AG09309 (cell line): ENCODE data around the gene GMFB.

Source experiments
- DNase-seq: peaks from one replicate; pipeline ENCODE4 v3.0.0-alpha.2; 2010; ENCODE audit warnings: low read depth
- H3K4me3 ChIP-seq: 2 replicates; pipeline ENCODE4 v1.5.1; 2011; ENCODE audit warnings: mild to moderate bottlenecking, low read depth, low read length, moderate library complexity; ENCODE audit not compliant: control insufficient read depth
- CTCF ChIP-seq: IDR thresholded peaks from 2 replicates; pipeline ENCODE4 v1.5.1; 2011; ENCODE audit warnings: mild to moderate bottlenecking, low read depth, low read length, inconsistent platforms; ENCODE audit not compliant: insufficient read depth, control insufficient read depth; ENCODE audit errors: missing control alignments

GMFB gene

GRCh38 chr14:54488318-54488645 is 498 bp downstream of the GMFB start:
- TF ChIP-seq CTCF: no peak
- H3K4me3 ChIP-seq: peak overlapping the region; percentile 88
- no peak for DNase-seq

GRCh38 chr14:54487771-54488170 is 1.0 kb downstream of the GMFB start:
- no peak for DNase-seq
- TF ChIP-seq CTCF: no peak
- peak overlapping the region; percentile 88 for H3K4me3 ChIP-seq

- no peak for DNase-seq
Observed at GRCh38 chr14:54486685-54487084, 2.1 kb downstream of the GMFB start.

GRCh38 chr14:54483846-54484245 is 4.9 kb downstream of the GMFB start:
- no peak for TF ChIP-seq CTCF
- no peak overlapping the region for H3K4me3 ChIP-seq
- DNase-seq: no peak

More at GRCh38 chr14:54486685-54487084, 2.1 kb downstream of the GMFB start:
- TF ChIP-seq CTCF: no peak
- H3K4me3 ChIP-seq: no peak overlapping the region

- H3K4me3 ChIP-seq: no peak overlapping the region
- no peak for DNase-seq
- TF ChIP-seq CTCF: no peak
Observed at GRCh38 chr14:54483073-54483745, 5.6 kb downstream of the GMFB start.

- TF ChIP-seq CTCF: no peak
- H3K4me3 ChIP-seq: no peak overlapping the region
- DNase-seq: no peak
Observed at GRCh38 chr14:54481695-54482094, 7.1 kb downstream of the GMFB start.
